BJ (cell line): ENCODE results near the gene NR5A1. TPM values are rescaled to one million over a fixed set of nuclear protein-coding genes. Genes with fewer than 3 reads are reported as not detected.

Source experiments
- CTCF ChIA-PET: fragments of 350-600 bp; formaldehyde crosslinking; extraction: SDS; loops from one replicate; lab custom pipeline; 2021; ENCODE audit warnings: antibody characterized with exemption, inconsistent platforms; lab: Yijun Ruan, JAX
- POLR2A ChIA-PET: fragments of 300-600 bp; sonication (Branson Sonifier 250); formaldehyde crosslinking; extraction: SDS; loops from one replicate; lab custom pipeline; 2021; ENCODE audit warnings: antibody characterized with exemption; lab: Charles Lee
- DNase-seq: peaks from one replicate; pipeline ENCODE4 v3.0.0-alpha.2; 2011; ENCODE audit warnings: low read depth
- H3K27me3 ChIP-seq: 2 replicates; pipeline ENCODE4 v1.6.0; 2011; ENCODE audit warnings: low read length; ENCODE audit not compliant: control insufficient read depth, insufficient read depth
- H3K36me3 ChIP-seq: 2 replicates; pipeline ENCODE4 v1.5.1; 2011; ENCODE audit warnings: low read length; ENCODE audit not compliant: control insufficient read depth, insufficient read depth
- H3K4me3 ChIP-seq: 2 replicates; pipeline ENCODE4 v1.5.1; 2011; ENCODE audit warnings: low read depth, mild to moderate bottlenecking, control low read depth, low read length
- polyA plus RNA-seq: library from polyadenylated mRNA; depleted of rRNA; stranded (reverse); fragments of >200 nt; gene quantifications from 2 replicates; pipeline ENCODE4 v1.2.3, GENCODE V29; 2011
- TF ChIP-seq, protein P1 (sequence below): IDR thresholded peaks from 2 replicates; pipeline ENCODE4 v1.5.1; 2011; ENCODE audit warnings: low read depth, mild to moderate bottlenecking, control low read depth, inconsistent platforms, low read length, moderate library complexity; ENCODE audit not compliant: insufficient read depth

Gene NR5A1
- polyA plus RNA-seq, 1 experiment, result not detected

DNA sequence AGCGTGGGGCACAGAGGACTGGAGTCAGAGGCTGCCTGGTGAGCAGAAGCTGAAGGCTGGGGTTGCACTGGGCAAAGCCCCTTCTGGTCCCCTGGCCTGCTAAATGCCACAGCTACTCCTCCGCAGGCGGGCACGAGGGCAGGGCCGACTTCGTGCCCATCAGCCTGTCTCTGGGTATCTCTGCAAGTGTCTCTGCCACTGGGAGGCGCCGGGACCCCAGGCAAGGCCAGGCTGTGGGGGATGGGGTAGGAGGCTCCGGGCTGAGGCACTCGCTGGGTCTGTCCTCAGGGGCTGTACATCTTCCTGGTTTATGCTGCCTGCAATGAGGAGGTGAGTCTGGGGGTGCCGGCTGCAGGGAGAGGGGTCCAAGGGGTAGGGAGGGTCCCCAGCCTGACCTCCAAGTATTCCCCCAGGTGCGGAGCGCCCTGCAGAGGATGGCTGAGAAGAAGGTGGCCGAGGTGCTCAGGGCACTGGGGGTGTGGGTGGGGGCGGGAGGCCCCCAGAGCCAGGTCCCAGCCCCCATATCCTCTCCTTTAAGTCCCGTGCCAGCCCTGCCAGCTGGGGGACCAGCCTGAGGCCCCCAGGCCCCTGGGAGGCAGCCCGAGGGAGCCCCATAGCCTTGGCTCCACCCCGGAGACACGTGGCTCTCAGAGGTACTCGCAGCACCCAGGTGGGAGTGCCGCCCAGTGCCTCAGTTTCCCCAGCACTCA is 31.9 kb downstream of the NR5A1 start:
- DNase-seq, result no peak
- POLR2A ChIA-PET, result no interaction called here
- TF ChIP-seq, protein P1, sequence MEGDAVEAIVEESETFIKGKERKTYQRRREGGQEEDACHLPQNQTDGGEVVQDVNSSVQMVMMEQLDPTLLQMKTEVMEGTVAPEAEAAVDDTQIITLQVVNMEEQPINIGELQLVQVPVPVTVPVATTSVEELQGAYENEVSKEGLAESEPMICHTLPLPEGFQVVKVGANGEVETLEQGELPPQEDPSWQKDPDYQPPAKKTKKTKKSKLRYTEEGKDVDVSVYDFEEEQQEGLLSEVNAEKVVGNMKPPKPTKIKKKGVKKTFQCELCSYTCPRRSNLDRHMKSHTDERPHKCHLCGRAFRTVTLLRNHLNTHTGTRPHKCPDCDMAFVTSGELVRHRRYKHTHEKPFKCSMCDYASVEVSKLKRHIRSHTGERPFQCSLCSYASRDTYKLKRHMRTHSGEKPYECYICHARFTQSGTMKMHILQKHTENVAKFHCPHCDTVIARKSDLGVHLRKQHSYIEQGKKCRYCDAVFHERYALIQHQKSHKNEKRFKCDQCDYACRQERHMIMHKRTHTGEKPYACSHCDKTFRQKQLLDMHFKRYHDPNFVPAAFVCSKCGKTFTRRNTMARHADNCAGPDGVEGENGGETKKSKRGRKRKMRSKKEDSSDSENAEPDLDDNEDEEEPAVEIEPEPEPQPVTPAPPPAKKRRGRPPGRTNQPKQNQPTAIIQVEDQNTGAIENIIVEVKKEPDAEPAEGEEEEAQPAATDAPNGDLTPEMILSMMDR, result no peak
- CTCF ChIA-PET, result no interaction called here
- Histone ChIP-seq H3K4me3 (no peak overlapping the region), H3K36me3 (no peaks in the 10 kb centered on the region), H3K27me3 (peaks cover 13% of the 10 kb centered on the region)

DNA sequence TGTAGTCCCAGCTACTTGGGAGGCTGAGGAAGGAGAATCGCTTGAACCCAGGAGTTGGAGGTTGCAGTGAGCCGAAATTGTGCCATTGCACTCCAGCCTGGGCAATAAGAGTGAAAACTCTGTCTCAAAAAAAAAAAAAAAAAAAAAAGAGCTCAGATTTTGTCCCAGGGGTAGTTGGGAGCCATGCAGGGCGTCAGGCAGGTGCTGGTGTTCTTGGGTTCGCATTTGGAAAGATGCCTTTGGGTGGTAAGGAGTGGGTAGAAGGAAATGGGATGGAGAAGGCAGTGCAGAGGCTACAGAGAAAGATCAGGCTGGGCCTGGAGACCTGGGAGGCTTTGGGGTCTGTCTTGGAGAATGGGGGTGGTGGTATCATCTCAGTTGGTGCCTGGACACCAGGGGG is 33.0 kb downstream of the NR5A1 start:
- TF ChIP-seq, protein P1, result no peak
- ChIA-PET POLR2A (no interaction called here), CTCF (no interaction called here)
- no peak for DNase-seq
- H3K4me3 ChIP-seq, result no peak overlapping the region
- no peaks in the 10 kb centered on the region for H3K36me3 ChIP-seq
- H3K27me3 ChIP-seq, result peaks cover 18% of the 10 kb centered on the region

DNA sequence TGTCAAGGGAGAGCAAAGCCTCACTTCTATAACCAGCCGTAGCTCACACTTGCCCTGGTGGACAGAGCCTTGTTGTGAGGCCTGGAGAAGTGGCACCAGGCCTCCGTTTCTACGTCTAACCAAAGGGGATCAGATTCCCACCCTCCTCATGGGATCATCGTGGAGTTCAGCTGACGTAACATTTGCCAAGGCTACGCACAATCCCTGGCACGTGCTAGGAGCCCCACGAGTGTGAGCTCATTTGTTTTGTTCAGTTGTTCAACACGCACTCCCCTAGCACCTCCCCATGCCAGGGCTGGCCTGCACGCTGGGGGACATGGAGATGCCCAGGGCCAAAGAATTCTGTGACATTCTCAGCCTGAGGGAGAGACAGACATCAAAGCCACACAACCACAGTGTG is 33.9 kb downstream of the NR5A1 start:
- no peak for DNase-seq
- TF ChIP-seq, protein P1, result no peak
- H3K36me3 ChIP-seq, result no peaks in the 10 kb centered on the region
- H3K4me3 ChIP-seq, result no peak overlapping the region
- ChIA-PET CTCF (no interaction called here), POLR2A (no interaction called here)
- H3K27me3 ChIP-seq, result peaks cover 15% of the 10 kb centered on the region

DNA sequence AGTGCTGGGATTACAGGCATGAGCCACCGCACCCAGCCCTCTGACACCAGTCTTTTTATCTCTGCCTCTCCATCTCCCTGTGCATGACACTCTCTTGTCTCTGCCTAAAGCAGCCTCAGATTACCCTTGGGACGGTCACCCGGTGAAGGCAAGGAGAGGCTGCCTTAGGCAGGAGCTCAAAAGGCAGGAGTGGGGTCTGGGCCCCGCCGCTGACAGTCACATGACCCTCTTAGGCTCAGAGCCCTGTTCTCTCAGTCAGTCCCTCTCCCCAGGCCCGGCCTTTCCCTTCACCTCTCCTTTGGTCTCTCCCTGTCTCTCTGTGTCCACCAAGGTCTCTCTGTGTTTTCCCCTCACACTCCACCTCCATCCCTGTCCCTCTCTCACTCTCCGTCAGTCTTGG is 34.4 kb downstream of the NR5A1 start:
- H3K36me3 ChIP-seq, result no peaks in the 10 kb centered on the region
- H3K4me3 ChIP-seq, result no peak overlapping the region
- no peak for DNase-seq
- peaks cover 11% of the 10 kb centered on the region for H3K27me3 ChIP-seq
- POLR2A ChIA-PET, result no interaction called here
- CTCF ChIA-PET, result no interaction called here
- TF ChIP-seq, protein P1, result no peak

DNA sequence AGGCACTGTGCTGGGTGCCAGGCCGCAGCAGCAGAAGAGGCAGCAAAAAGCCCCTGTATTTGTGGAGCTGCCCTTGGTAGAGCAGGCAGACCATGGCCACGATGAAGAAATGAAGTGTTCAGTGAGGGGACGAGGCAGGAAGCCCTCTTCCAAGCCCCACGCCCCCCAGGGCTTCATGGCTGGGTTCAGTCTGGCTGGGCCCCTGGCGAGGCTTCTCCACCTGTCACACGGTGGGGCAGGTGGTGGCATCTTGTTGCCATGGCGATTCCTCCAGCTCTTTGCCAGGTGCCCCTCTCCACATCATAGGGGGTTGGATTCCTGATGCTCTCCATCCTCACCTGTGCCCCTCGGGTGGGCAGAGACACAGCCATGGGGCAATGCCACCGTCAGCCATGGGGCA is 35.4 kb downstream of the NR5A1 start:
- Histone ChIP-seq H3K27me3 (peaks cover 8% of the 10 kb centered on the region), H3K36me3 (no peaks in the 10 kb centered on the region), H3K4me3 (no peak overlapping the region)
- DNase-seq, result no peak
- TF ChIP-seq, protein P1, result no peak
- CTCF ChIA-PET, result interaction anchor here (1.7 kb wide), 1 partner anchor 9 kb away, joined by 4 read pairs; no protein-coding TSS in a partner anchor
- POLR2A ChIA-PET, result no interaction called here
